Measurements from ENCODE around the gene RAB21.

The RAB21 gene

DNA sequence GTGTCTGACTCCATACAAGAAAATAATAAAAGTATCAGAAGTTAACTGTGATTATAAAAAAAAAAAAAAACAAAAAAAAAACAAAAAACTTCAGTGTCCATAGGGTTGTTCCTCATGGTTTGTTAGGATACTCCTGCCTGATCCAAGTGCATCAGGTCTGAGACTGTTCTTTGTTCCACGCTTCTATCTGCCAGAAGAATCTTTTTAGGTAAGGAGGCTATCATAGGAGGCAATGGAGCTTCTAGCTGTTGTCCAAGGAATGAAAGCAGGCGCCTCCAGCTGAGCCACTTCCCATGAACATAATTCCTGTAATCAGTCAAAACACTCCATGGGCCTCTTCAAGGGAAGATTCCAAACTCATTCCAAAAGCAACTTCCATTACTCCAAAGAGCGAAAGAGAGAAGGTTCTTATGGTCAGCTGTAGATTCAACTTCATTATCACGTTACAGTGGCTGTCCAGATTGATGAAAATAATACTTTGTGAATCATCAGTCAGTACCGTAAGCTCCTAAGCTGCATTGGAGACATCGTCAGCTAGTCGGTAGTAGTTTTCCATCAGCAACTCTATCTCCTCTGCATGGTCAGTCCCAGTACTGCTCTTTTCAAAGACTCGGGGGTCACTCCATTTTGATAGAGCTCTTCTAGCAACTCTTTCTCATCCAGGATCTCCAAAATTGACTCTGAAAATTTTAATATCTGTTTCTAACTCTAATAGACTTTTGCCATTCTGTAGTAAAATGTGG, 94.6 kb downstream of the RAB21 start:
- no peak for TF ChIP-seq ZFX (IDR thresholded peaks at IDR 0.05; ENCODE audit: borderline replicate concordance)
- TF ChIP-seq, protein P1, sequence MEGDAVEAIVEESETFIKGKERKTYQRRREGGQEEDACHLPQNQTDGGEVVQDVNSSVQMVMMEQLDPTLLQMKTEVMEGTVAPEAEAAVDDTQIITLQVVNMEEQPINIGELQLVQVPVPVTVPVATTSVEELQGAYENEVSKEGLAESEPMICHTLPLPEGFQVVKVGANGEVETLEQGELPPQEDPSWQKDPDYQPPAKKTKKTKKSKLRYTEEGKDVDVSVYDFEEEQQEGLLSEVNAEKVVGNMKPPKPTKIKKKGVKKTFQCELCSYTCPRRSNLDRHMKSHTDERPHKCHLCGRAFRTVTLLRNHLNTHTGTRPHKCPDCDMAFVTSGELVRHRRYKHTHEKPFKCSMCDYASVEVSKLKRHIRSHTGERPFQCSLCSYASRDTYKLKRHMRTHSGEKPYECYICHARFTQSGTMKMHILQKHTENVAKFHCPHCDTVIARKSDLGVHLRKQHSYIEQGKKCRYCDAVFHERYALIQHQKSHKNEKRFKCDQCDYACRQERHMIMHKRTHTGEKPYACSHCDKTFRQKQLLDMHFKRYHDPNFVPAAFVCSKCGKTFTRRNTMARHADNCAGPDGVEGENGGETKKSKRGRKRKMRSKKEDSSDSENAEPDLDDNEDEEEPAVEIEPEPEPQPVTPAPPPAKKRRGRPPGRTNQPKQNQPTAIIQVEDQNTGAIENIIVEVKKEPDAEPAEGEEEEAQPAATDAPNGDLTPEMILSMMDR (IDR thresholded peaks at IDR 0.05) = no peak
- no peak overlapping the region for H3K27ac ChIP-seq

Data from 22Rv1 (cell line).